H1 (cell line): ENCODE data around the gene LCT. TPM values are rescaled to one million over a fixed set of nuclear protein-coding genes. Genes with fewer than 3 reads are reported as not detected.

ENCODE experiments used
- CTCF ChIA-PET: fragments of 300-600 bp; sonication (Branson Sonifier 250); formaldehyde crosslinking; loops from one replicate; lab custom pipeline; 2021; ENCODE audit not compliant: partially characterized antibody; lab: Charles Lee
- POLR2A ChIA-PET: fragments of 300-600 bp; sonication (Branson Sonifier 250); formaldehyde crosslinking; loops from one replicate; lab custom pipeline; 2021; ENCODE audit warnings: inconsistent platforms; ENCODE audit not compliant: partially characterized antibody; lab: Charles Lee
- DNase-seq, 2 experiments: peaks; one replicate each; pipeline versions ENCODE4 v3.0.0 to v3.0.0-alpha.2; 2010 to 2022; ENCODE audit warnings: low spot score in 2 of 2, low read depth in 1 of 2, mixed read lengths in 1 of 2
- FAIRE-seq: peaks from 2 replicates; lab custom pipeline; 2011; peaks lifted over from hg19 to GRCh38; lab: Jason Lieb, UNC
- H2AFZ ChIP-seq: 2 replicates; pipeline ENCODE4 v1.8.1; 2012; ENCODE audit warnings: low read length, inconsistent platforms
- H2AK5ac ChIP-seq: 2 replicates; pipeline ENCODE4 v1.6.1; 2013; ENCODE audit warnings: low read depth, low read length
- H2BK120ac ChIP-seq: replicated peaks from 2 replicates; pipeline ENCODE3; 2013; ENCODE audit warnings: low read depth, low read length, inconsistent platforms
- H2BK12ac ChIP-seq: 2 replicates; pipeline ENCODE4 v1.6.1; 2013; ENCODE audit warnings: low read depth, low read length
- H2BK15ac ChIP-seq: 2 replicates; pipeline ENCODE4 v1.6.1; 2013; ENCODE audit warnings: low read length
- H2BK20ac ChIP-seq: 2 replicates; pipeline ENCODE4 v1.6.1; 2013; ENCODE audit warnings: low read length
- H2BK5ac ChIP-seq: 2 replicates; pipeline ENCODE4 v1.6.1; 2013; ENCODE audit warnings: low read depth, low read length
- H3K14ac ChIP-seq: 2 replicates; pipeline ENCODE4 v1.6.1; 2013; ENCODE audit warnings: inconsistent platforms; ENCODE audit not compliant: insufficient read length
- H3K18ac ChIP-seq: 2 replicates; pipeline ENCODE4 v1.6.1; 2013; ENCODE audit warnings: low read length; ENCODE audit errors: extremely low read depth
- H3K23ac ChIP-seq: 2 replicates; pipeline ENCODE4 v1.6.1; 2013; ENCODE audit warnings: inconsistent platforms; ENCODE audit not compliant: insufficient read length
- H3K23me2 ChIP-seq: 2 replicates; pipeline ENCODE4 v1.6.1; 2013; ENCODE audit warnings: low read depth, low read length
- H3K27ac ChIP-seq: 2 replicates; pipeline ENCODE4 v1.6.1; 2011; ENCODE audit warnings: low read depth, low read length, inconsistent platforms
- H3K27me3 ChIP-seq, 4 experiments: replicated peaks in 1 of 4; 1 replicate in 1 of 4; 2 replicates in 3 of 4; pipeline versions ENCODE4 v1.6.1 to v1.8.1; 2011 to 2013; ENCODE audit warnings: low read length in 3 of 4, mild to moderate bottlenecking in 3 of 4, inconsistent platforms in 2 of 4, mixed read lengths in 2 of 4, moderate library complexity in 1 of 4; ENCODE audit not compliant: control insufficient read depth in 3 of 4, insufficient read depth in 3 of 4; ENCODE audit errors: extremely low read depth in 1 of 4
- H3K36me3 ChIP-seq, 4 experiments: 2 replicates each; pipeline versions ENCODE4 v1.6.1 to v1.8.1; 2011 to 2013; ENCODE audit warnings: mild to moderate bottlenecking in 4 of 4, low read length in 3 of 4, moderate library complexity in 2 of 4, control low read depth in 1 of 4, inconsistent platforms in 1 of 4; ENCODE audit not compliant: insufficient read depth in 4 of 4, control insufficient read depth in 2 of 4
- H3K4ac ChIP-seq: replicated peaks from 2 replicates; pipeline ENCODE3; 2013; ENCODE audit warnings: low read length, low read depth, mixed read lengths, inconsistent platforms; ENCODE audit not compliant: insufficient read length
- H3K4me1 ChIP-seq, 4 experiments: replicated peaks in 1 of 4; 1 replicate in 1 of 4; 2 replicates in 3 of 4; pipeline versions ENCODE4 v1.6.1 to v1.8.1; 2011 to 2013; ENCODE audit warnings: low read length in 3 of 4, inconsistent platforms in 2 of 4, mixed read lengths in 1 of 4; ENCODE audit not compliant: insufficient read depth in 4 of 4, control insufficient read depth in 3 of 4
- H3K4me2 ChIP-seq, 2 experiments: 2 replicates each; pipeline versions ENCODE4 v1.6.1 to v1.8.1; 2011 to 2013; ENCODE audit warnings: low read depth in 2 of 2, low read length in 2 of 2, control low read depth in 1 of 2, inconsistent platforms in 1 of 2, mild to moderate bottlenecking in 1 of 2; ENCODE audit not compliant: insufficient read depth in 1 of 2
- H3K4me3 ChIP-seq, 4 experiments: fragments of 200-600, 300-600 bp in 1 of 4; sonication (generic), shearing (Covaris generic), sonication (Bioruptor Twin) in 1 of 4; 2 replicates each; pipeline versions ENCODE4 v1.5.1 to v1.8.1; 2011 to 2016; ENCODE audit warnings: low read length in 4 of 4, low read depth in 3 of 4, control low read depth in 2 of 4, inconsistent platforms in 2 of 4, mild to moderate bottlenecking in 2 of 4, mixed read lengths in 1 of 4, moderate library complexity in 1 of 4; ENCODE audit not compliant: insufficient read depth in 2 of 4; ENCODE audit errors: extremely low read depth in 1 of 4
- H3K56ac ChIP-seq: replicated peaks from 2 replicates; pipeline ENCODE3; 2013; ENCODE audit warnings: low read depth, mild to moderate bottlenecking, mixed read lengths, low read length, inconsistent platforms; ENCODE audit not compliant: insufficient read length
- H3K79me1 ChIP-seq: 2 replicates; pipeline ENCODE4 v1.6.1; 2013; ENCODE audit warnings: low read depth, low read length, control low read depth
- H3K79me2 ChIP-seq, 2 experiments: 2 replicates each; pipeline versions ENCODE4 v1.6.1 to v1.8.1; 2012 to 2013; ENCODE audit warnings: low read length in 2 of 2, mild to moderate bottlenecking in 2 of 2, inconsistent platforms in 1 of 2; ENCODE audit not compliant: insufficient read depth in 2 of 2, control insufficient read depth in 1 of 2
- H3K9ac ChIP-seq, 4 experiments: replicated peaks in 1 of 4; 1 replicate in 1 of 4; 2 replicates in 3 of 4; pipeline versions ENCODE4 v1.6.1 to v1.8.1; 2011 to 2013; ENCODE audit warnings: low read depth in 3 of 4, low read length in 3 of 4, control low read depth in 2 of 4, mild to moderate bottlenecking in 2 of 4, moderate library complexity in 2 of 4, inconsistent platforms in 1 of 4; ENCODE audit errors: extremely low read depth in 1 of 4
- H3K9me3 ChIP-seq, 2 experiments: 2 replicates each; pipeline versions ENCODE4 v1.6.1 to v1.8.1; 2012 to 2013; ENCODE audit warnings: mild to moderate bottlenecking in 2 of 2, moderate library complexity in 2 of 2, control low read depth in 1 of 2, inconsistent platforms in 1 of 2, low read depth in 1 of 2, low read length in 1 of 2, mixed read lengths in 1 of 2; ENCODE audit not compliant: insufficient read depth in 2 of 2
- H4K20me1 ChIP-seq, 2 experiments: replicated peaks in 1 of 2; 2 replicates each; pipeline versions ENCODE3 to v1.8.1; 2011 to 2013; ENCODE audit warnings: inconsistent platforms in 2 of 2, low read length in 2 of 2, mild to moderate bottlenecking in 1 of 2; ENCODE audit not compliant: insufficient read depth in 2 of 2, control insufficient read depth in 1 of 2
- H4K5ac ChIP-seq: 2 replicates; pipeline ENCODE4 v1.6.1; 2013; ENCODE audit warnings: low read length, low read depth, mixed read lengths, inconsistent platforms; ENCODE audit not compliant: insufficient read length
- H4K8ac ChIP-seq: 2 replicates; pipeline ENCODE4 v1.8.0; 2013; ENCODE audit warnings: mild to moderate bottlenecking, moderate library complexity, low read length, inconsistent platforms; ENCODE audit not compliant: insufficient read depth; ENCODE audit errors: extremely low read depth
- H4K91ac ChIP-seq: replicated peaks from 2 replicates; pipeline ENCODE3; 2013; ENCODE audit warnings: low read length, mixed read lengths, inconsistent platforms; ENCODE audit not compliant: insufficient read length
- HDAC2 ChIP-seq, 2 experiments: fragments of 300-600 bp in 1 of 2; sonication (generic) in 1 of 2; IDR thresholded peaks; 2 replicates each; pipeline ENCODE4 v1.6.1; 2011 to 2012; ENCODE audit warnings: low read depth in 2 of 2, low read length in 2 of 2, mild to moderate bottlenecking in 2 of 2, moderate library complexity in 2 of 2, borderline replicate concordance in 1 of 2, inconsistent platforms in 1 of 2
- POLR2AphosphoS5 ChIP-seq: IDR thresholded peaks from 2 replicates; pipeline ENCODE4 v1.6.1; 2011; ENCODE audit warnings: low read depth, low read length
- SIRT6 ChIP-seq: IDR thresholded peaks from one replicate; pipeline ENCODE4 v1.7.1; 2012; ENCODE audit warnings: low read length, inconsistent platforms
- WGBS, 2 experiments: shearing (Covaris generic) in 1 of 2; methylation state at CpG; one replicate each; pipeline versions ENCODE4 v1.1.6 to v1.1.7; 2013 to 2015; ENCODE audit warnings: low lambda C conversion rate in 2 of 2, mixed read lengths in 2 of 2, inconsistent platforms in 1 of 2, low coverage in 1 of 2, missing lambda C conversion rate in 1 of 2; ENCODE audit not compliant: insufficient replicate concordance in 2 of 2, insufficient coverage in 1 of 2, insufficient read length in 1 of 2; ENCODE audit errors: extremely low coverage in 1 of 2, missing lambda C conversion rate in 1 of 2; 5-methylcytosine and 5-hydroxymethylcytosine counted together
- polyA plus RNA-seq, 7 experiments: library from polyadenylated mRNA; depleted of rRNA in 3 of 7; stranded (reverse) in 5 of 7; unstranded in 2 of 7; fragments of >200 nt in 5 of 7; fragments of 200-250 nt in 2 of 7; gene quantifications; 1 replicate in 5 of 7; 2 replicates in 1 of 7; 4 replicates in 1 of 7; pipeline versions ENCODE4 v1.2.1 to v1.2.3, GENCODE V29; 2011 to 2013; ENCODE audit warnings: missing spikeins in 2 of 7, mixed read lengths in 2 of 7
- total RNA-seq: library from RNA; stranded (reverse); fragmentation: NEBNext Ultra II Directional; extraction: Animal tissue kit (Norgen Biotek cat#: 25700); gene quantifications from 2 replicates; pipeline ENCODE4 v1.2.1, GENCODE V29; 2021

The LCT gene
- total and polyA plus RNA-seq, 2 of the 8 experiments (the other 6 are each of a cell fraction or from before 2014, with no cell fraction given): 0.06 TPM; not detected in 1

- H3K4ac ChIP-seq: no peak overlapping the region
- POLR2A ChIA-PET: no interaction called here
- H3K4me3 ChIP-seq: no peak overlapping the region
- no peak overlapping the region for H2BK20ac ChIP-seq
- no peak overlapping the region for H3K18ac ChIP-seq
- no peaks in the 10 kb centered on the region for H3K23me2 ChIP-seq
- 50% methylated on average over 2 of the region's 2 CpGs; no CpG with 5 or more reads in 1 of the 2 experiments for WGBS, 2 experiments
- H3K36me3 ChIP-seq: peaks cover 6 to 89% (median 51%) of the 10 kb centered on the region in 4 experiments
- H3K14ac ChIP-seq: no peak overlapping the region
- CTCF ChIA-PET: interaction anchor here (0.6 to 0.9 kb wide), 2 partner anchors 10 to 58 kb away, joined by 3 to 4 read pairs; no protein-coding TSS in a partner anchor
- H3K23ac ChIP-seq: no peak overlapping the region
- H2BK12ac ChIP-seq: no peak overlapping the region
- no peak overlapping the region for H3K56ac ChIP-seq
- no peaks in the 10 kb centered on the region for H3K9me3 ChIP-seq
- no peaks in the 10 kb centered on the region for H3K79me1 ChIP-seq
- DNase-seq: no peak
- H3K9ac ChIP-seq: no peak overlapping the region
- H4K20me1 ChIP-seq: peaks cover 0 to 1% of the 10 kb centered on the region in 2 experiments
- H3K79me2 ChIP-seq: no peaks in the 10 kb centered on the region
- H2BK120ac ChIP-seq: no peak overlapping the region
- no peak overlapping the region for H4K8ac ChIP-seq
- FAIRE-seq: no peak
- H4K91ac ChIP-seq: no peak overlapping the region
- H2BK5ac ChIP-seq: no peak overlapping the region
- H4K5ac ChIP-seq: no peak overlapping the region
- H3K27ac ChIP-seq: no peak overlapping the region
- no peak overlapping the region for H2BK15ac ChIP-seq
- H3K4me1 ChIP-seq: no peaks in the 10 kb centered on the region
- no peaks in the 10 kb centered on the region for H3K27me3 ChIP-seq
- H3K4me2 ChIP-seq: no peak overlapping the region
- no peak overlapping the region for H2AK5ac ChIP-seq
- H2AFZ ChIP-seq: no peak overlapping the region
- TF ChIP-seq SIRT6: no peak
- no peak for TF ChIP-seq HDAC2 (IDR thresholded peaks at IDR 0.05; ENCODE audit: borderline replicate concordance in 1 of 2, low read depth in 2 of 2, low read length in 2 of 2)
- TF ChIP-seq POLR2AphosphoS5: no peak
Observed at GRCh38 chr2:135775420-135775819, 61.6 kb downstream of the LCT start.
